Ramos (cell line): ENCODE measurements around the gene COPS8.

Experiments
- in situ Hi-C: fragments of 300-500 bp; cut with MboI; formaldehyde crosslinking; loops from one replicate; pipeline ENCODE4 v1.14.3; 2022; ENCODE audit warnings: low sequenced_read_pairs; ENCODE audit not compliant: unreplicated experiment

The COPS8 gene

DNA sequence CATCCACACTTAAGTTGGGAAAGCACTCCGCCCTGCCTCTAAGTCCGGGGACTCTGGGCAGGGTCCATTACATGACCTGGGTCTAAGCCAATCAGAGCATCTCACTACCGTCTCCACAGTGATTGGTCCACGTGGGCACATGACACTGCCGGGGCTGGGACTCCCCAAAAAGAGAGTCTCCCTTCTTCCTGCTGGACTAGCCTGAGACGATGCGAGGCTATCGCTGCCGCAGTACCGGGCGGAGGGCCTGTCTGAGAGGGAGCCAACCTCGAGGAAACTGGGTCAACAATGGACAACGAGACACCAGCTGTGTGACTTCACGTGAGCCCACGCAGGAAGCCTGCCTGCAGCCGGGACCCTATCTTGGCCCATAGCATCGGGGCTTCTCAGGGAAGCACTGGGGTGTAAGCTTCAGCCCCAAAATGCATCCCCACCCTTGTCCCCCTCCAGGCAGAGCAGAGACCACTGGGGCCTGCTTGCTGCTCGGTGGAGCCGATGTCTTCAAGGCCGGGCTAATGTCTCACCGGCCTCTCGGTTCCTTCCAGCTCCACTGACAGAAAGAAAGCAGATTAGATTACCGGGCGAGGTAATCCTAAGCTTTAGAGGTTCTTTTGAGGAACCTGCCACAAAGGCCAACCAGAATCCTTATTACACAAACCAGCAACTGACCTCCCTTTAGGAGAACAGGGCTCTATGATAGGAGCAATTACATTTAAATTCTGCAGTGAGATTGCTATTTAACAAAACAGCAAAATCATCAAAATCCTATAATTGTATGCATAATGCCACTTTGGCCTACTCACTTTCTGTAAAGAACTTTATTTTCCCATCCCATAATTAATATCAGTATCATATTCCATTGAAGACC, 21.3 kb upstream of the COPS8 start:
- in situ Hi-C loops = no loop called here

DNA sequence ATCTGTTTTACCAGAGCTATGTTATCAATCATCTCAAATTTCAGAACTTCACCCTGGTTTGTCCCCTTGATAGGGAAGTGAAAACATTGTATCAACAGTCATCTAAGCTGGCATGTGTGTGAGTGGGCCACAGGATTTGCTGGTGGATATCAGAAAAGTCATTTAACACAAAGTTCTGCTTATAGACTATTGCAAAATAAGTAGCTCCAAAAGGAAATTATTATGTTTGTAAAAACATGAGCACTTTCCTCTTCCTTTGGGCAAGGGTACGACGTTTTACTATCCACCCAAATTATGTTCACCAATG, 20.7 kb upstream of the COPS8 start:
- in situ Hi-C loops = no loop called here

DNA sequence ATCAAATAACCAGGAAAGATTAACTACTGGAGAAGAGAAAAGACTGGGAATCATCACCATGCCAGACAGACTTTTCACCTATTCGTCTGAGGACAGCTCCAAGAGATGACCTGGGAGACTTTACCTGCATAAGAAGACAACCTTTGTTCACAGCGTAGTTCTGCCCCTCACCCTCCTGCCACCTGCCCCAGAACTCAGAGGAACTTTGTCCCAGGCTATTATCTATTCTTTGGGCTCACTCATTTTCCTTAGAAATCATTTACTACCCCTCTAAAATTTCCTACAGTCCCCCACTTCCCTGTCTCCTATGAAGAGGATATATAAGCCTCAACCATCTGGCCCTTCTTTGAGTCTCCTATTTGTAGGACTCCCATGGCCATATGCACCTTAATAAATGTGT, 19.3 kb upstream of the COPS8 start:
- in situ Hi-C loops = no loop called here

DNA sequence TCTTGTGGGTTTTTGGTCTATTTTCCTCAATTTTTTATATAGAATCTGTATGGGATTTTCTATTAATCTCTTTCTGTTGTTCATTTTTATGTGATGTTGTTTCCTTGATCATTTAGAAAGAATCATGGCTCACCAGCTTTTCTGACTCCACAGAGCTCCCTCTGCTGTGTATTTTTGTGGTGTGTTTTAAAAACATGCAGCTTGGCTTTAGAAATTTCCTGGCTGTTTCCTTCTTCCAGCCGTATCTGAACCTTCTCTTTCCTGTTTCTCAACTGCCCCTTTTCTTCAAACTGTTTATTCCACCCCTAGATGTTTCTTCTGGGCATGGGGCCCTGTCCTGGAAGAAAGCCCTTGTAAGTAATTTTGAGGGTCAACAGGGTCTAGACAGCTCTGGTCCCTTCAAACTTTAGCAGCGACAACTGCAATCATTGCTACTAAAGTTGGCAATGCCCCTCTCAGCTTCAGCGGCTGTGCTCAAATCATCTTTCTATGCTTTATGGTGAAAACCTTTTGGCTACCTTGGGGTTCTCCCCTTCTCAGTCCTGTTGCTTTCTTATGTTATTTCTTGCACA, 17.6 kb upstream of the COPS8 start:
- in situ Hi-C loops = no loop called here

DNA sequence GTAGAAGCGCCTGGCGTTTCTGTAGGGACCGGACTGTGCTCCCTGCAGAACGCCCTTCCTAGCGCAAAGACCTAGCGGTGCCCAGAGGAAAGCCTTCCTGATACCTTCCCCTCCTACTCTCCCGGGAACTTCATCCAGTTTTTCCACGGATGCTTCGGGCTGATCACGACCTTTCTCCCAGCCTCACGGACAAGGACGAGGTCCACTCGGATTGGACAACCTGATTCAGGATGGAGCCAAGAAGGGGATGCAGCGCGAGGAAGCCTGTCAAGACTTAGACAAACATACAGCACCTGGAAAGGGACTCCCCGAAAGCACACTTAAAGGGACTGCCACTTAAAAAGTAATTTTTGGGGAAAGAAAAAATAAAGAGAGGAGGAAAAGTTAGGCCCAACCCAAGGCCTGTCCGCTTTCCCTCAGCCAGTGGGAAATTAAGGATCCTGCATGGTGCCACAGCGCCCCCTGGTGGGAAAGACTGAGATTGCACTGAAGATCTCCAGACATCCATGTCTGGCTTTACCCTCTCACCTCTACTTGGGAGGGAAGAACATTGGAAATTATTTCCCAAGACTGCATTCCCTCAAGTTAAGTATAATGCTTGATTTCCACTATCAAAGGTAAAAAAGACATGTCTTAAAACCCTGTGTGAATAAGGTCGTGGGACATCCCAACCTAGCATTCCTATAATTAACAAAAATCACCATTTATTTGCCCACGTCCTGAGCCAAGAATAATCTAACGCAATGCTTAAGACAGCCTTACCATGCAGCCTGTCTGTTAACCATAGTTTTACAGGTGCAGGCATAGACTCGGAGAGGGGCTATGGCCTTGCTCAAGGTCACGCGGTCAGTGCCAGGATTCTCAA, 13.4 kb upstream of the COPS8 start:
- in situ Hi-C loops = loop anchor here (5.0 kb wide), 2 partner anchors 560 to 725 kb away; no protein-coding TSS in a partner anchor

DNA sequence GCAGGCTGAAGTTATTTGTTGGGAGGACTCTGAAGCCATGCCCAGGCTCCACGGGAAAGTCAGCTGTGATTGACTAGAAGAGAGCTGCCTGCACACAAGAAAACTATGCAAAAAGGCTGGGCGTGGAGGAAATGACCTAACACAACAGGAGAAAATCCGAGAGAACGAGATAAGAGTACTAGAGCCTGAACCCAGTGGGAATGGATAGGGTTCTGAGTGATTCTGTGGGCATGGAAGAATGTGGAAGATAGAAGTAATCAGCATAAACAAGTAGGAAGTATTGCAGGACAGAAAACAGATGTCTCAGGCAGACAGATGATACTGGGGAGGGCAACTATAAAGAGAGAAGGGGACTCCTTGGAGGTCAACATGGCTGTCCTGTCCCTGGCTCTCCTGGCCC, 12.1 kb upstream of the COPS8 start:
- in situ Hi-C loops = loop anchor here (5.0 kb wide), 2 partner anchors 561 to 726 kb away; no protein-coding TSS in a partner anchor

DNA sequence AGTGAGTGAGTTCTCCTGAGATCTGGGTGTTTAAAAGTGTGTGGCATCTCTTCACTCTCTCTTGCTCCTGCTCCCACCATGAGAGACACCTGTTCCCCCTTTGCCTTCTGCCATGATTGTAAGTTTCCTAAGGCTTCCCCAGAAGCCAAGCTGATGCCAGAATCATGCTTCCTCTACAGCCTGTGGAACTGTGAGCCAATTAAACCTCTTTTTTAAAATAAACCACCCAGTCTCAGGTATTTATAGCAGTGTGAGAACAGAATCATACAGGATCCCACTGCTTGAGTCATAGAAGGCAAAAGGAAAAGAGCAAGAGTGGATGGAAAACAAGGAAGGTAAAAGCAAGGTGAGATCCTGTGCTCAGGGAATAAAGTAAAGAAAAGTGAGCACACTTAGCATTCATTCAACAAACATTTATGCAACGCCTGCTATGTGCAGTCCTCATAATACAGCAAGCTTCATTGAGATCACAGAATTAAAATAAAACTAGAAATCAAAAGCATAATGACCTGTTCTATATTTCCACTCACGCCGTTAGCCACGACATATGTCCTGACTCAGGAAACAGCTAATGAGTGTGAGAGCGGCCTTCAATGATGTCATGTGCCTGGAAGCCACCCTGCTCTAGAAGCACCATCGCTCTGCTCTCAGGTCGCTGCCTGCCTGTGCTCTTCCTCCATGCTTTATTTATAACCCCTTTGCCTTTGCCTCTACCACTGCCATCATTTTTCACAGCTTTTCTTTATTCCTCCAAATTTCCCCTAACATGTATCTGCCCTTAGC, 11.3 kb upstream of the COPS8 start:
- in situ Hi-C loops = loop anchor here (5.0 kb wide), 2 partner anchors 562 to 727 kb away; no protein-coding TSS in a partner anchor

DNA sequence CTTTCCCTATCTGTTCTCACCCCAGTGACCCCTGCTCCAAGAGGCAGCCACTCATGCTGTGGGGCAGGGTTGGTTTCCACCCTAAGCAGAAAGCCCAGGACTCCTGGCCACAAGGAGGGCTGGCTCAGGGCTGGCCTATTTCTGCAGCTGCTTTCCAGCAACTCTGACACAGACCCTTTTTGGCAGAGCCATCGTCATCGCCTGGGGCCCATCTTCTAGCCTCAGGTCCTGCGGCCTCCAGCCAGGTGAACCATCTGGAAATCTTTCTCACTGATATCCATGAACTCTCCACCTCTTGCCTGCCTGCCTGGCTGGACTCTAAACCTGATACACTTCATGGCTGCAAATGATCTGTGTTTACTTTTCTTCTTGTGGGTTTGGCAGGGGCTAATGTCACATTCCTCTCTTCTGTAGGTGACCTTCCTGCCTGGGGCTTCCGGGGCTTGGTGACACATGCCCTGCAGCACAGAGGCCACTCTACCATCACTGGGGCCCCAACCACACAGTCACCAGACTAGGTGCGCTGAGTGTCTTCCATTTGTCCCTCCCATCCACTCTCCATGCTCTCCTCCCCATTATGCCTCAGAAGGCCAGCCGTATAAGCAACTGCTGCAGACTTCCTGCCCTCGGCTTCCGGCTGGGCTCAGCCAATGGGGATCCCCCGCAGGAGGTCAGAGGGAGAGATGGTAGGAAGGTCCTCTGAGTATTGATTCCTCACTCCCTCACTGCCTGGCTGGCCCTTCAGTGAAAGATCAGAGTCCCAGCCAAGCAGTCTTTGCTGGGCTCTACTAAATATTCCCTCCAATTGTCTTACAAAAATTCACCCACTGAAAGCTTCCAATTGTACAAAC, 9.7 kb upstream of the COPS8 start:
- in situ Hi-C loops = no loop called here

DNA sequence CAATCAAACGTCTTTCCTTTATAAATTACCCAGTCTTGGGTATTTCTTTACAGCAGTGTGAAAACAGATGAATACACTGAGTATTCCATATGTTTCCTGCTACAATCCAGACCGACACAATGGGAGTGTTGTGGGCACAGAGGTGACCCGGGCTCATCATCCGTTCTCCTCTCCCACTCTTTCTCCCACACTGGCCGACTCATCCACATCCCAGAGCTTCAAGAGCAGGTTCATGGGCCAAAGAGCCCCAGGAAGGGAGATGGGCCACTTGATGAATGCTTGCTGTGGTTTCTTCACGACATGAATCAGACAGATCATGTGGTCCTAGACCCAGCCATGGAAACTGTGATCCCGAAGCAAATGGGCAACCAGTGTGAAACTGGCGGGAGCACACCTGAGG, 4.1 kb upstream of the COPS8 start:
- in situ Hi-C loops = no loop called here

DNA sequence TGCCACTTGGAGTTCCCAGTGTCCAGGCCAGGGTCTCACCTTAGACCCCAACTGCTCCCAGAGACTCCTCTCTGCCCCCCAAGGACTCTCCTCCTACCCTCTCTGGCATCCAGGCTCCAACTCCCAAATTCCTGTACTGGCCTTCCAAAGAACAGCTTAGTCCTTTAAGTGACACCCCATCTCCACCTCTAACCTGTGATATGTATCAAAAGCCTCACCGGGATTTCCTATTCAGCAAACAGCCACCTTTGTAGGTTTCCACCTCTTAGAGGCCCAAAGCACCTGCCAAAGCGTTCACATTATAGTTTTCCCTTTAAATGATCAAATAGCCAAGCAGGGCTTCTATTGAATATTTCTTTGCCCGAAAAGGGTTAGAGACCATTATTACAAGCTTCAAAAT, 2.7 kb upstream of the COPS8 start:
- in situ Hi-C loops = no loop called here

DNA sequence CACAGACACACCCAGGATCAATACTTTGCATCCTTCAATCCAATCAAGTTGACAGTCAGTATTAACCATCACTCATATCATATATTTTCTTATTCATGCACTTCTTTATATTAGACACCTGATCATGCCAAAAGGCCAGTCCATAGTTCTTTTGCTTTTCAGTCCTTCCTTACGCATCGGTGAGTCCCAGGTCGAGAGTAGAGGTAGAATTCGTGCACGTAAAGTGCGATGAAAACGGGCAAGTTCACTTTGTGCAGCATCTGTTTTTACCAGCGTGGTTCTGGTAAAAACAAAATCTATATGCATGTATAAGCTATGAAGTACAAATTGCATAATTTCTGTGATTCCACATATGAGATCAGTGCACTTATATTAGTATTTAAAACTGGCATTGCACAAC, 1.2 kb upstream of the COPS8 start:
- in situ Hi-C loops = no loop called here

DNA sequence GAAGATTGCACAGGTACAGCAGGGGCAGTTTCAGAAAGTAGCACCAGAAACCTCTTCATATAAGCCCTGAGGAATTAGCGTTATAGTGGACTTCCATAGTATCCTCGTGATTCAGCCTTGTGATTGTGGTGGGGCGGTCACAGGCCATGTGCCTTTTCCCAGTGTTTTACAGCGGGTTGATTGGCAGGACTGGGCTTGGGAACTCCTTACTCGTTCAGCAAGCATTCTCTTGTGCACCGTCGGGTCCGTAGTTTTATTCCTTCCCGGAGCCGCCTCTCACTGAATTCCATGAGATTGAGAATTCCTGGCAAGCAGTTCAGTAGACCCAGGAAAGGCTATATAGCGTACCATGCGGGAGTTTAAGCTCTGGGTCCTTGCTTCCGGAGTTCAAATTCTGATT, 5.2 kb downstream of the COPS8 start:
- in situ Hi-C loops = no loop called here

DNA sequence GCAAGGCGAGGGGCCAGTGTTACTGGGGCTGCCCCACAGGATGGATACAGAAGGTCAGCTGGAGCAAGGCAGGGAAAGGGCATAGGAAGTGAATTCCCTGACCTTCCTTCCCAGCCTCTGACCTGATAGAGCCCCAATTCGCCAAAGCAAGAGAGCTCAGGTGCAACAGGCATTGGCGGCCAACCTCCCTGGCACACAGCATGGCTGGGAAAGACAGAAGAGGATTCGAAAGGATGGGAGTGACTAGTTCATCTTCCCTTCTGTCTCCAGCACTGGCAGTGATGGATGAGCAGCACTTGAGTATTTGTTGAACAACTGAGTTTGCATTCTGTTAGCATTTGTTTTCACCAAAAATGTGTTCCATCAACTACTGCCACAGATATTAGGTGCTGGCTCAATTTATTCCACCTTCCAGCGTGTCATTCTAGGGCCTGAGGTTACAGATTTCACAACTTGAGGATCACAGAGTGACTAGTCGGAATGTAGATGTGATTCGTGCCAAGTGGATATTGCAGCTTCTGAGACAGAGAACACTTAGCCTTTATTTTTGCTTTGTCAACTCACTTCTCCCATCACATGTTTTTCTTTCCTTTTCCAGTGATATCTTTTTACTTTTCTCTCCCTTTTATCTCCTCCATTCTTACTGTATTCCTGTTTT, 6.2 kb downstream of the COPS8 start:
- in situ Hi-C loops = no loop called here

DNA sequence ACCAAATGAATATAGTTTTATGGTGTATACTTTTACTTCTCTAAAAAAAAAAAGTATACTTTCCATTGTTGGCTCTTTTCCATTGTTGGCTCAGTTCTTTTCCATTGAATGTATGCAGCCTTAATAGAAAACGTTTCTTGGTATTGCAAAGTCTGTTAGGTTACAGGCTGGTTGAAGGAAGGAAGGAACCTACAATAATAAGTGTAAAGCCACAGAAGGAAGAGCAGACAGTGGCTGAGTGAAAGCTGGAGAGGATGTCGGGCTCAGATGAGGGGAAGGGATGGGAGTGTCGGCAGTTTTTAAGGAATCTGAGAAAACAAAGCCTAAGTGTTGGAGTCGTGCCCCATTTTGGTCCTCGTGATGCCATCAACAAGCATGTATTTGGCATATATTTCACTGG, 6.8 kb downstream of the COPS8 start:
- in situ Hi-C loops = no loop called here

DNA sequence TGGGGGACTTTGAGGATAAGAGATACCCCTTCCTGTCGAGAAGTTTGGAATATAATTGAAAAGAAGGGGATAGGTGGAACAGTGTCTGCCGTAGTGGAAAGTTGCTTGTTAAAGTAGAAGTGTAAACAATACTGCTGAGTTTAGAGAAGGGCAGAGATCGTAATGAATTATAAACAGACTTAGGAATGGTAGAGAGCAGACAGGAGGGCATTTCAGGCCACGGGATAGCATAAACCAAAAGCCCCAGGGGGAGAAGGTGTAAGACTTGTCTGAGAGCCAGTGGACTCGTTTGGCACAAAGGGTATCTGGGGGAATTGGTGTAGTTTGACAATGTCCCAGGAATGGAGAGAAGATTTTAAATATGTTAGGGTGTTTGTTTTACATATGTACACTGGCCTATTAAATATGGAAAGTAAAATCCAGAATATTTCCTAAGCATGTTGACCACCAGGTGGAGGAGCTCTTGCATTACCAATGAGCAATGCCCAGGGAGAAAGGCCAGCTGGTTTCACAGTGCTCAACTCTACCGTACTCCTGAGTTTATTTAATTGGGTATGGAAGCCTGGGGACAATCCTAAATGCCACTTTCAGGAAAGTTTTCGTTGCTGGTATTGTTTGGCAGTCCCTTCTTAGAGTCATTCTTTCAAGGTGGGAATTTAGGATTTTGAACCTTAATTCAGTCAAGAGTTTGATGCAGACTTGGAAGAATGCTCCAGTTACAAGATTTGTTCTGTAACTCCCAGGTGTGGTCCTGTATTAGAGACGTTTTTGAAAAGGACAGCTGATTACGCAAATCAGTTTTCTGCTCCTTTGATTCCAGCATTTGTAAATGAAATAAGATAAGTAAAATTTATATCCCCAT, 7.5 kb downstream of the COPS8 start:
- in situ Hi-C loops = no loop called here

DNA sequence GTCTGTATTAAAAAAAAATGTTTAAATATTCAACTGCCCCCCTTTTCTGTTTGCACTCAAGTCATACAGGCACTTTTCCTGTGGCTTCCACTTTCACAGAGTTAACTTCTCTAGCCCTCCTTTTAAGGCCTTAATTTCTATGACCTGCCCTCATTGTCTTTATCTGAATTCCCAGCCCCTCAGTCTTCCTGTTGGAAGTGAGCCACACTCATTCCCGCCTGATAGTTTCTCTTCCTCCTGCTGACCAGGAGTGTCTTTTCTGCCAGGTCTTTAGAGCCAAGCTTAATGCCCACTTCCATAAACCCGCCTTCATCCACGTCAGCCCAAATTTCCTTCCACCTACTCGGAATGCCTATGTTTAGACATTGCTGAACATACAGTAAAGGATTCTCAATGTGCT, 10.5 kb downstream of the COPS8 start:
- in situ Hi-C loops = no loop called here

DNA sequence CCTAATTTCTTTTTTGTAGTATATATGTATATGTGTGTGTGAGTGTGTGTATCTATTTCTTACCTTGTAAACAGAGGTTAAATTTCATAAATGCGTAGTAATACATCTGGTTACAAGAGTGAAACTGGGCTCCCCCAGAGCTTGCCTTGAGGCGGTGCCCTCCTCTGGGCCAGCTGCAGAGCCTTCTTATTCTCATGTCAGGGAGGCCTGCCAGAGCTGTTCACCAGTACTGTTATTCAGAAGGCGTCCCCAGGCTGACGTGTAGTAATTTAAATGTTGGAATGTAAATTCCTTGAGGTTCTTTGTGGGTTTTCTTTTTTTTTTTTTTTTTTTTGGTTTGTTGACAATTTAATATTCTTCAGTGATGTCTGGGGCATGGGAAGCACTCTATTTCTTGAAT, 11.2 kb downstream of the COPS8 start:
- in situ Hi-C loops = no loop called here

DNA sequence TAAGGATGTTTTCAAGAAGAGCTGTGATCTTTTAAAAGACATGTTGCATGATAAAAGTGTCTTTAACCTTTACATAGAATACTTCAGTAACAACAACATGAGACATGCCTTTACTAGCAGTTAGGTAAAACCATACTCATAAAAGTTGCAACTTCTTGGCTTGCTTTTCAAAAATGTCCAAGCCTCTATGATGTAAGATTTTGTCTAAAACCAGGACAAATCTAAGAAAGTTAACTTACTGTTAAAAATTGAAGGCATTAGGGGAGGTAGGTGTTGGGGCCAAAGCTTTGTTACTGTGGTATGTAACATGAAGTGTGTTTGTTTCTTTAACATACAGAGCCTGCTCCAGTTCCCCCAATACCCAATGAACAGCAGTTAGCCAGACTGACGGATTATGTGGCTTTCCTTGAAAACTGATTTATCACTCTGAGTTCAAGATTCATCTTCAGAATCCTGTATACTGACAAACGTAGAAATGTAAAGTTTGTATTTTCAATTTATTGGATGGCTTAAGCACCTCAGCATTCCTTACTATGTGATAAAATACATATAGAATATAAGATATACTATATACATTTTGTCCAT, 11.7 kb downstream of the COPS8 start:
- in situ Hi-C loops = no loop called here
